WTC11 (cell line): ENCODE data around the gene DLL1. TPM values are rescaled to one million over a fixed set of nuclear protein-coding genes. Genes with fewer than 3 reads are reported as not detected.

Experiments used
- ATAC-seq: fragments of 200-7000 bp; cut with Tn5 transposase; 2 replicates; pipeline ENCODE4 v1.10.0; 2021; ENCODE audit warnings: mild to moderate bottlenecking, moderate library complexity
- CTCF ChIA-PET: fragments of 300-600 bp; sonication (Branson Sonifier 250); formaldehyde crosslinking; loops from one replicate; lab custom pipeline; 2021; ENCODE audit warnings: antibody characterized with exemption; lab: Charles Lee
- POLR2A ChIA-PET: fragments of 350-600 bp; sonication (Branson Sonifier 250); formaldehyde crosslinking; loops from one replicate; lab custom pipeline; 2021; ENCODE audit warnings: antibody characterized with exemption; lab: Charles Lee
- DNase-seq: peaks from one replicate; pipeline ENCODE4 v3.0.0; 2021; ENCODE audit warnings: low spot score
- H3K27ac Mint-ChIP-seq: 2 replicates; pipeline ENCODE4 v1.8.0; 2021; ENCODE audit warnings: mixed read lengths
- H3K27me3 Mint-ChIP-seq: 2 replicates; pipeline ENCODE4 v1.8.0; 2021; ENCODE audit warnings: low read depth, mild to moderate bottlenecking, moderate library complexity, mixed read lengths
- H3K36me3 Mint-ChIP-seq: 2 replicates; pipeline ENCODE4 v1.8.0; 2021; ENCODE audit warnings: mixed read lengths
- H3K4me1 Mint-ChIP-seq: 2 replicates; pipeline ENCODE4 v1.8.0; 2022; ENCODE audit warnings: mixed read lengths
- H3K4me3 Mint-ChIP-seq: 2 replicates; pipeline ENCODE4 v1.8.0; 2021; ENCODE audit warnings: mild to moderate bottlenecking, moderate library complexity, mixed read lengths
- H3K9me3 Mint-ChIP-seq: 2 replicates; pipeline ENCODE4 v1.8.0; 2021; ENCODE audit warnings: mixed read lengths
- ATF1 ChIP-seq: sonication (generic); formaldehyde crosslinking; IDR thresholded peaks from 2 replicates; pipeline ENCODE4 v1.8.1; 2023; ENCODE audit warnings: mild to moderate bottlenecking, moderate library complexity, missing genetic modification reagents
- FOXJ3 ChIP-seq: sonication (generic); formaldehyde crosslinking; IDR thresholded peaks from 2 replicates; pipeline ENCODE4 v1.9.0; 2021; ENCODE audit warnings: missing genetic modification reagents, mild to moderate bottlenecking, borderline replicate concordance
- GRHL2 ChIP-seq: fragments of 250-450 bp; sonication (Bioruptor Pico); IDR thresholded peaks from 2 replicates; pipeline ENCODE4 v1.8.0; 2022; ENCODE audit warnings: mild to moderate bottlenecking, moderate library complexity; ENCODE audit not compliant: insufficient replicate concordance, severe bottlenecking
- JAZF1 ChIP-seq: fragments of 250-450 bp; sonication (Bioruptor Pico); IDR thresholded peaks from 2 replicates; pipeline ENCODE4 v1.9.0; 2021; ENCODE audit warnings: moderate library complexity, mild to moderate bottlenecking, inconsistent platforms
- MYBL2 ChIP-seq: sonication (generic); formaldehyde crosslinking; IDR thresholded peaks from 2 replicates; pipeline ENCODE4 v1.8.1; 2023; ENCODE audit warnings: mild to moderate bottlenecking, moderate library complexity, missing genetic modification reagents
- NFE2L1 ChIP-seq: sonication (generic); formaldehyde crosslinking; IDR thresholded peaks from 2 replicates; pipeline ENCODE4 v1.8.1; 2023; ENCODE audit warnings: missing genetic modification reagents
- NFYB ChIP-seq: sonication (generic); formaldehyde crosslinking; conservative IDR thresholded peaks from 2 replicates; pipeline ENCODE4 v1.8.0; 2022; ENCODE audit warnings: low read depth, missing genetic modification reagents
- PRRX2 ChIP-seq: fragments of 250-450 bp; sonication (Bioruptor Pico); IDR thresholded peaks from 2 replicates; pipeline ENCODE4 v1.8.0; 2021; ENCODE audit warnings: mild to moderate bottlenecking
- RELA ChIP-seq: sonication (generic); formaldehyde crosslinking; IDR thresholded peaks from 2 replicates; pipeline ENCODE4 v1.8.1; 2022; ENCODE audit warnings: missing genetic modification reagents, mild to moderate bottlenecking, borderline replicate concordance
- SMAD4 ChIP-seq: sonication (generic); formaldehyde crosslinking; IDR thresholded peaks from 2 replicates; pipeline ENCODE4 v1.8.0; 2022; ENCODE audit warnings: mild to moderate bottlenecking, missing genetic modification reagents
- TEAD1 ChIP-seq: sonication (generic); formaldehyde crosslinking; IDR thresholded peaks from 2 replicates; pipeline ENCODE4 v1.8.0; 2022; ENCODE audit warnings: mild to moderate bottlenecking, missing genetic modification reagents
- ZBTB21 ChIP-seq: sonication (generic); formaldehyde crosslinking; IDR thresholded peaks from 2 replicates; pipeline ENCODE4 v1.8.1; 2023; ENCODE audit warnings: mild to moderate bottlenecking, missing genetic modification reagents, borderline replicate concordance
- ZNF121 ChIP-seq: sonication (generic); formaldehyde crosslinking; IDR thresholded peaks from 2 replicates; pipeline ENCODE4 v1.8.0; 2023; ENCODE audit warnings: missing genetic modification reagents
- ZNF263 ChIP-seq: sonication (generic); formaldehyde crosslinking; IDR thresholded peaks from 2 replicates; pipeline ENCODE4 v1.8.1; 2022; ENCODE audit warnings: low read depth, mild to moderate bottlenecking, moderate library complexity, missing genetic modification reagents
- ZNF317 ChIP-seq: sonication (generic); formaldehyde crosslinking; IDR thresholded peaks from 2 replicates; pipeline ENCODE4 v1.8.1; 2023; ENCODE audit warnings: low read depth, mild to moderate bottlenecking, moderate library complexity, missing genetic modification reagents, borderline replicate concordance
- total RNA-seq: library from RNA; stranded (reverse); gene quantifications from 3 replicates; pipeline ENCODE4 v1.2.3, GENCODE V29; 2021
- TF ChIP-seq, protein P1 (sequence below): sonication (generic); formaldehyde crosslinking; IDR thresholded peaks from 2 replicates; pipeline ENCODE4 v1.8.1; 2023; ENCODE audit warnings: mild to moderate bottlenecking, missing genetic modification reagents, moderate library complexity
- TF ChIP-seq, protein P2 (sequence below): sonication (generic); formaldehyde crosslinking; IDR thresholded peaks from 2 replicates; pipeline ENCODE4 v1.8.0; 2023; ENCODE audit warnings: missing genetic modification reagents
- TF ChIP-seq, protein P3 (sequence below): sonication (generic); formaldehyde crosslinking; IDR thresholded peaks from 2 replicates; pipeline ENCODE4 v1.8.1; 2023; ENCODE audit warnings: mild to moderate bottlenecking, moderate library complexity, missing genetic modification reagents
- TF ChIP-seq, protein P4 (sequence below): fragments of 250-450 bp; sonication (Bioruptor Pico); IDR thresholded peaks from 2 replicates; pipeline ENCODE4 v1.8.0; 2021; ENCODE audit warnings: mild to moderate bottlenecking
- TF ChIP-seq, protein P5 (sequence below): sonication (generic); formaldehyde crosslinking; IDR thresholded peaks from 2 replicates; pipeline ENCODE4 v1.8.1; 2022; ENCODE audit warnings: low read depth, missing genetic modification reagents, borderline replicate concordance
- TF ChIP-seq, protein P6 (sequence below): sonication (generic); formaldehyde crosslinking; IDR thresholded peaks from 2 replicates; pipeline ENCODE4 v1.8.0; 2022; ENCODE audit warnings: mild to moderate bottlenecking, missing genetic modification reagents

DLL1 gene
- total RNA-seq, 1 experiment from 2014 or later: 25.3 TPM

DNA sequence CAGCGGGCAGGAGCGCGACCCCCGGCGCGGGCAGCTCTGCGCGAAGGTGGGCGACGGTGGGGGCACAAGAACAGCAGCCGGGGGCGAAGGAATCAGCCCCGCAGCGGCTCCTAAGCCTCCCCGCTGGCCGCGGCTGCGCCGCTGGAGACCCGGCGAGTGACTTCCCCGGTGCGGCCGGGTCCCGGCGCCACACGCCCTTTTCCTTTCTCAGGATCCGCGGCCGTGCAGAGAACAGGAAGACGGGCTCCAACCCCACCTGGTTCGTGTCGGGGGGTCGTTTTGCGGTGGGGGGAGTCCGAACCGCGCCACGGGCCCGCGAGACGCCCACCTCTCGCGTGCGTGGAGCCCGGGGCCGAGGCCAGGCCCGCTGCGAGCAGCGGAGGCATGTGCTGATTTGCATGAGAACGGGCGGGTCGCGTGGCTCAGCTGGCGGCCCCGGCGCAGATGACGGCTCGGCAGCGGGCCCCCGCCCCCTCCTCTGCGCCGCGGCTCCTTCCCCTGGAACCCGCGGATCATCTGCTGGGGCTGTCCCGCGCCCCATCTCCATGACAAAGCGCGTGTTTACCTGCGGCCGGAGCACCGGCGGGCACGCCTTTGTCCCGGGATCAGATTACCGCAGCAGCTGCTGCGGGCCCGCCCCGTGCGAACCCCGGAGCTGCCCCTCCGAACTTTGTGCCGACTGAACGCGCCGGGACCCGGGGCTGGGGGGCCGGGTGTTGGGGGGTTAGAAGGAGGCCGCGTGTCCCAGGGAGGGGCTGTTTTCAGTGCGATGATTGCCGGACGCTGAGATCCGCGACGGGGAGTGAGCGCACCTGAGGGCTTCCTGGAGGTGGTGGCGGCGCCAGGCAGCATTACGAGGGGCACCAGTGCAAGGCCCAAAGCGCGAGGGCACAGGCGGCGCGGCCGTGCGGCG lies 4.9 kb upstream of the DLL1 start (continued):
- TF ChIP-seq, protein P1, sequence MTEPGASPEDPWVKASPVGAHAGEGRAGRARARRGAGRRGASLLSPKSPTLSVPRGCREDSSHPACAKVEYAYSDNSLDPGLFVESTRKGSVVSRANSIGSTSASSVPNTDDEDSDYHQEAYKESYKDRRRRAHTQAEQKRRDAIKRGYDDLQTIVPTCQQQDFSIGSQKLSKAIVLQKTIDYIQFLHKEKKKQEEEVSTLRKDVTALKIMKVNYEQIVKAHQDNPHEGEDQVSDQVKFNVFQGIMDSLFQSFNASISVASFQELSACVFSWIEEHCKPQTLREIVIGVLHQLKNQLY (CRISPR knock-in tag): no peak
- TF ChIP-seq MYBL2 (CRISPR knock-in tag): peak; percentile 50

DNA sequence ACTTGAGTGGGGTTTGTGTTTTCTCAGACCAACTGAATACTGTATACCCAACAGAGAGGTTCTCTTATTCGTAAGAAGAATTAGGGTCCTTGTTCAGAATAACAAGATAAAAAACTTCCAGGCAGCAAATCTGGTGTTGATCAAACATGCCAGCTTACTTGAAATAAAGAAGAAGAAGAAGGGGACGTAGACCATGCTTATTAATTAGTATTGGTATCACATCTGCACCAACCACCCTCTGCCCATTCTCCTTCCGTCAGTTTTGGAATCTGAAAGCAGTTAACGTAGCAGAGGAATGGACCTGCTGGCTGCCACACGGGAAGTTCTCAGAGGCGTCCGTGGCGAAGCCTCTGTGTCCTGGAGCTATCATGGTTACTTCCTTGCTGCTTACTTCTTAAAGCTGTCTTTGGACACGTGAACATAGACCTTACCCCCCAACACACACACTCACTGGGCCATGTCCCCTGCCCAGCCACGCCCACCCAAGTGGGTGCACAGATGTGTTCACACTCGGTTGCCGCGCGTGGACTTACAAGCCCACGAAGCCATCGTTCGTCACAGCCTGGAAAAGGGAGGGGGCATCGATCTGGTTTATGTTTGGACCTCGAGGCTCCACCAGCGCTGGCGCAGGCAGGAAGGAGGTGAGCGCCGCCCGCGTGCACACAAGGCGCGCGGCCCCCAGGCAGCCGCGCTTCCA lies 4.1 kb upstream of the DLL1 start:
- DNase-seq (no peak), ATAC-seq (no peak)
- Mint-ChIP-seq H3K36me3 (peaks cover 14% of the 10 kb centered on the region), H3K27ac (no peak overlapping the region), H3K4me3 (peak overlapping the region; percentile 88)
- TF ChIP-seq ZBTB21 (no peak), MYBL2 (CRISPR knock-in tag) (no peak), PRRX2 (no peak), RELA (CRISPR knock-in tag) (no peak), GRHL2 (CRISPR knock-in tag) (no peak), ATF1 (CRISPR knock-in tag) (no peak), ZNF121 (CRISPR knock-in tag) (no peak), FOXJ3 (no peak), ZNF317 (CRISPR knock-in tag) (no peak), JAZF1 (CRISPR knock-in tag) (no peak), SMAD4 (CRISPR knock-in tag) (no peak)
- TF ChIP-seq, protein P2, sequence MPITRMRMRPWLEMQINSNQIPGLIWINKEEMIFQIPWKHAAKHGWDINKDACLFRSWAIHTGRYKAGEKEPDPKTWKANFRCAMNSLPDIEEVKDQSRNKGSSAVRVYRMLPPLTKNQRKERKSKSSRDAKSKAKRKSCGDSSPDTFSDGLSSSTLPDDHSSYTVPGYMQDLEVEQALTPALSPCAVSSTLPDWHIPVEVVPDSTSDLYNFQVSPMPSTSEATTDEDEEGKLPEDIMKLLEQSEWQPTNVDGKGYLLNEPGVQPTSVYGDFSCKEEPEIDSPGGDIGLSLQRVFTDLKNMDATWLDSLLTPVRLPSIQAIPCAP: no peak
- TF ChIP-seq, protein P3, sequence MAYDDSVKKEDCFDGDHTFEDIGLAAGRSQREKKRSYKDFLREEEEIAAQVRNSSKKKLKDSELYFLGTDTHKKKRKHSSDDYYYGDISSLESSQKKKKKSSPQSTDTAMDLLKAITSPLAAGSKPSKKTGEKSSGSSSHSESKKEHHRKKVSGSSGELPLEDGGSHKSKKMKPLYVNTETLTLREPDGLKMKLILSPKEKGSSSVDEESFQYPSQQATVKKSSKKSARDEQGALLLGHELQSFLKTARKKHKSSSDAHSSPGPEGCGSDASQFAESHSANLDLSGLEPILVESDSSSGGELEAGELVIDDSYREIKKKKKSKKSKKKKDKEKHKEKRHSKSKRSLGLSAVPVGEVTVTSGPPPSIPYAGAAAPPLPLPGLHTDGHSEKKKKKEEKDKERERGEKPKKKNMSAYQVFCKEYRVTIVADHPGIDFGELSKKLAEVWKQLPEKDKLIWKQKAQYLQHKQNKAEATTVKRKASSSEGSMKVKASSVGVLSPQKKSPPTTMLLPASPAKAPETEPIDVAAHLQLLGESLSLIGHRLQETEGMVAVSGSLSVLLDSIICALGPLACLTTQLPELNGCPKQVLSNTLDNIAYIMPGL (CRISPR knock-in tag): no peak
- TF ChIP-seq, protein P4, sequence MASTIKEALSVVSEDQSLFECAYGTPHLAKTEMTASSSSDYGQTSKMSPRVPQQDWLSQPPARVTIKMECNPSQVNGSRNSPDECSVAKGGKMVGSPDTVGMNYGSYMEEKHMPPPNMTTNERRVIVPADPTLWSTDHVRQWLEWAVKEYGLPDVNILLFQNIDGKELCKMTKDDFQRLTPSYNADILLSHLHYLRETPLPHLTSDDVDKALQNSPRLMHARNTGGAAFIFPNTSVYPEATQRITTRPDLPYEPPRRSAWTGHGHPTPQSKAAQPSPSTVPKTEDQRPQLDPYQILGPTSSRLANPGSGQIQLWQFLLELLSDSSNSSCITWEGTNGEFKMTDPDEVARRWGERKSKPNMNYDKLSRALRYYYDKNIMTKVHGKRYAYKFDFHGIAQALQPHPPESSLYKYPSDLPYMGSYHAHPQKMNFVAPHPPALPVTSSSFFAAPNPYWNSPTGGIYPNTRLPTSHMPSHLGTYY (CRISPR knock-in tag): no peak
- TF ChIP-seq, all 79 proteins: peak for 0
- POLR2A ChIA-PET: interaction anchor here (1.0 to 1.3 kb wide), 2 partner anchors 8 to 9 kb away, joined by 3 to 4 read pairs; no protein-coding TSS in a partner anchor
- Mint-ChIP-seq H3K27me3 (peaks cover 83% of the 10 kb centered on the region), H3K4me1 (peaks cover 47% of the 10 kb centered on the region), H3K9me3 (peaks cover 13% of the 10 kb centered on the region)
- CTCF ChIA-PET: no interaction called here

DNA sequence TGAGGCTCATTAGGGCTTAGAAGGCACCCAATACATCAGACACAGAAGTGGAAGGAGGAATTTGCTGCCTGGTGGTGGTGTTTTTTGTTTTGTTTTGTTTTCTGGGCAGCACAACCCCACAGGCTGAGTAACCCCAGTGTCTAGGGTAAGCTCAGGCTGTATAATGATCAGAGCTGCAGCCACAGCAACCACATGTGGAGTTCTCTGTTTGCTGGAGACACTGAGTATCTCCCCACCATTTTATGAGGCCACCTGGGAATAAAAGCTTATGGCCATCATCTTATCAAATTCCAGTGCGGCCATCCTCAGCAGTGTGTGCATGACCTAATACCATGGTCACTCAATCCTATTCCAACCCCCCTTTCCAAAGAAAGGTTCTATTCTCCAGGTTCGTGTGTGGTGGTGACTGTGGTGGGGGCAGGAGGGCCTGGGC lies 3.4 kb upstream of the DLL1 start:
- ATAC-seq (no peak), DNase-seq (no peak)
- no peak for TF ChIP-seq RELA (CRISPR knock-in tag)
- TF ChIP-seq, protein P5, sequence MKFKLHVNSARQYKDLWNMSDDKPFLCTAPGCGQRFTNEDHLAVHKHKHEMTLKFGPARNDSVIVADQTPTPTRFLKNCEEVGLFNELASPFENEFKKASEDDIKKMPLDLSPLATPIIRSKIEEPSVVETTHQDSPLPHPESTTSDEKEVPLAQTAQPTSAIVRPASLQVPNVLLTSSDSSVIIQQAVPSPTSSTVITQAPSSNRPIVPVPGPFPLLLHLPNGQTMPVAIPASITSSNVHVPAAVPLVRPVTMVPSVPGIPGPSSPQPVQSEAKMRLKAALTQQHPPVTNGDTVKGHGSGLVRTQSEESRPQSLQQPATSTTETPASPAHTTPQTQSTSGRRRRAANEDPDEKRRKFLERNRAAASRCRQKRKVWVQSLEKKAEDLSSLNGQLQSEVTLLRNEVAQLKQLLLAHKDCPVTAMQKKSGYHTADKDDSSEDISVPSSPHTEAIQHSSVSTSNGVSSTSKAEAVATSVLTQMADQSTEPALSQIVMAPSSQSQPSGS (CRISPR knock-in tag): no peak
- TF ChIP-seq MYBL2 (CRISPR knock-in tag): no peak
- no peak for TF ChIP-seq ZNF263 (CRISPR knock-in tag)
- no peak for TF ChIP-seq NFE2L1 (CRISPR knock-in tag)
- TF ChIP-seq TEAD1 (CRISPR knock-in tag): no peak
- TF ChIP-seq NFYB: no peak
- TF ChIP-seq, protein P6, sequence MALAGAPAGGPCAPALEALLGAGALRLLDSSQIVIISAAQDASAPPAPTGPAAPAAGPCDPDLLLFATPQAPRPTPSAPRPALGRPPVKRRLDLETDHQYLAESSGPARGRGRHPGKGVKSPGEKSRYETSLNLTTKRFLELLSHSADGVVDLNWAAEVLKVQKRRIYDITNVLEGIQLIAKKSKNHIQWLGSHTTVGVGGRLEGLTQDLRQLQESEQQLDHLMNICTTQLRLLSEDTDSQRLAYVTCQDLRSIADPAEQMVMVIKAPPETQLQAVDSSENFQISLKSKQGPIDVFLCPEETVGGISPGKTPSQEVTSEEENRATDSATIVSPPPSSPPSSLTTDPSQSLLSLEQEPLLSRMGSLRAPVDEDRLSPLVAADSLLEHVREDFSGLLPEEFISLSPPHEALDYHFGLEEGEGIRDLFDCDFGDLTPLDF: no peak
- TF ChIP-seq PRRX2: no peak
- H3K27ac Mint-ChIP-seq: no peak overlapping the region
- peaks cover 8% of the 10 kb centered on the region for H3K36me3 Mint-ChIP-seq
- POLR2A ChIA-PET: no interaction called here
- peak overlapping the region; percentile 88 for H3K4me3 Mint-ChIP-seq
- H3K4me1 Mint-ChIP-seq: peaks cover 47% of the 10 kb centered on the region
- H3K27me3 Mint-ChIP-seq: peaks cover 81% of the 10 kb centered on the region
- CTCF ChIA-PET: interaction anchor here (0.7 to 1.2 kb wide), 2 partner anchors 71 to 463 kb away, joined by 4 to 6 read pairs; no protein-coding TSS in a partner anchor
- H3K9me3 Mint-ChIP-seq: peaks cover 7% of the 10 kb centered on the region
